Stimulated activated effector memory CD8-positive, alpha-beta T cell treated with anti-CD3 and anti-CD28 coated beads, Interleukin-12 subunit alpha, Interleukin-12 subunit beta, amount 100 ng/mL, for 72 hours (primary cell): ENCODE data around the gene ADD1.
"Not testable (repeated sequence)": the region's sequence is repeated elsewhere in the genome, so short reads cannot be mapped to it uniquely, and the experiment has no call there.

Experiments used
- ATAC-seq: fragments of 150-1000 bp; cut with Tn5 transposase; 2 replicates; pipeline ENCODE4 v1.10.0; 2021
- DNase-seq, 2 donors: peaks; one replicate each; pipeline ENCODE4 v3.0.0; 2021 to 2022; ENCODE audit warnings: low spot score in 2 of 2
- H3K27ac Mint-ChIP-seq: one replicate; pipeline ENCODE4 v1.8.0; 2022; ENCODE audit warnings: mild to moderate bottlenecking, mixed read lengths
- H3K36me3 Mint-ChIP-seq: one replicate; pipeline ENCODE4 v1.8.0; 2022; ENCODE audit warnings: mild to moderate bottlenecking, mixed read lengths
- H3K4me1 Mint-ChIP-seq: one replicate; pipeline ENCODE4 v1.8.0; 2022; ENCODE audit warnings: mixed read lengths
- H3K4me3 Mint-ChIP-seq: one replicate; pipeline ENCODE4 v1.8.0; 2022; ENCODE audit warnings: mild to moderate bottlenecking, mixed read lengths
- H3K9me3 Mint-ChIP-seq: one replicate; pipeline ENCODE4 v1.8.0; 2022; ENCODE audit warnings: mixed read lengths

The ADD1 gene

GRCh38 chr4:2936773-2937145 is 93.1 kb downstream of the ADD1 start:
- H3K27ac Mint-ChIP-seq, result peak overlapping the region; percentile 94
- peaks cover 2% of the 10 kb centered on the region for H3K9me3 Mint-ChIP-seq
- H3K4me1 Mint-ChIP-seq, result peaks cover 58% of the 10 kb centered on the region
- ATAC-seq (peak; percentile 72), DNase-seq (peak in 1 of 2 donors; percentile 55)
- H3K4me3 Mint-ChIP-seq, result peak overlapping the region; percentile 98
- peaks cover 96% of the 10 kb centered on the region for H3K36me3 Mint-ChIP-seq

DNA sequence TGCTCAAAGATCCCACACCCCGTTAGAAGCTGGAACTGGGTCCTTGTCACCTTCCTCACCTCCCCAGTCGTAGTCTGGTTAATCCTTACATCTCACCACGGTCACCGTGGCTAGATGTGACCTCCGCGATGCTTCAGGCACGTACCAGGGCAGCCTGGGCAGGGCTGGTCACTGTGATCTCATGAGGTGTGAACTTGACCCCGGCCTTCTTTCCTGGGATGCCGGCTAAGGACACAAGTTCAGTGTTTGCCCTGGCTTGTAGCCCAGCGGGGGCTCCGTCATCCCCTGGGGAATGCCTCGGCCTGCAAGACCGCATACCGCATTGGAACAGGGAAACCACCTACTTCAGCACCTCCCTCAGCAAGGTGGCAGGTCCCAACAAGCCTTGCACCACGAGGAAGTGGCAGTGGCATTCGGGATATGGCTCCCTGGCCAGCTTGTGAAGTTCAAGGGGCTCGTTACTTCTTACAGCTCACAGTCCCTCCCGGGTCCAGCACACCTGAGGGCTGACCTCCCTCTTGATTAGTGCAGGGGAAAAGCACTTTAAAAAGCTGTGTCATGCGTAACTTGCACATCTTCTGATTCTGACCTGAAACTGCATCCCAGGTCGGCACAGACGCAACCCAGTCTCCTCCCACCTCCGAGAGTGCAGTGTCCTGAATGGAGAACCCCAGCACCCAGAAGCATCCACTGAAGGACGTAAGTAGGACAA is 93.7 kb downstream of the ADD1 start:
- peak; percentile 15 to 85 for DNase-seq
- Mint-ChIP-seq H3K4me1 (peaks cover 55% of the 10 kb centered on the region), H3K36me3 (peaks cover 96% of the 10 kb centered on the region)

GRCh38 chr4:2937986-2938385 is 94.3 kb downstream of the ADD1 start:
- Mint-ChIP-seq H3K4me1 (peaks cover 56% of the 10 kb centered on the region), H3K4me3 (peak overlapping the region; percentile 98), H3K36me3 (peaks cover 96% of the 10 kb centered on the region), H3K9me3 (peaks cover 2% of the 10 kb centered on the region), H3K27ac (peak overlapping the region; percentile 94)
- ATAC-seq, result no peak
- DNase-seq, result no peak

More for the DNA sequence above, 93.7 kb downstream of the ADD1 start:
- no peak for ATAC-seq
- peak overlapping the region; percentile 94 for H3K27ac Mint-ChIP-seq
- H3K4me3 Mint-ChIP-seq, result peak overlapping the region; percentile 98
- H3K9me3 Mint-ChIP-seq, result peaks cover 2% of the 10 kb centered on the region

GRCh38 chr4:2938411-2938810 is 94.8 kb downstream of the ADD1 start:
- H3K9me3 Mint-ChIP-seq, DNase-seq, ATAC-seq: not testable (repeated sequence)
- peak overlapping the region; percentile 94 for H3K27ac Mint-ChIP-seq
- H3K4me3 Mint-ChIP-seq, result peak overlapping the region; percentile 98
- H3K36me3 Mint-ChIP-seq, result peaks cover 96% of the 10 kb centered on the region
- peaks cover 57% of the 10 kb centered on the region for H3K4me1 Mint-ChIP-seq

- ATAC-seq (no peak), DNase-seq (no peak)
- Mint-ChIP-seq H3K4me1 (peaks cover 61% of the 10 kb centered on the region), H3K27ac (peak overlapping the region; percentile 93), H3K4me3 (peak overlapping the region; percentile 98), H3K36me3 (peaks cover 96% of the 10 kb centered on the region), H3K9me3 (peaks cover 2% of the 10 kb centered on the region)
These were observed 95.3 kb downstream of the ADD1 start for GRCh38 chr4:2938906-2939305.

GRCh38 chr4:2939383-2940243 is 96.0 kb downstream of the ADD1 start:
- H3K4me3 Mint-ChIP-seq, result peak overlapping the region; percentile 98
- H3K27ac Mint-ChIP-seq, result peak overlapping the region; percentile 93
- DNase-seq, result peak in 1 of 2 donors; percentile 1
- H3K36me3 Mint-ChIP-seq, result peaks cover 100% of the 10 kb centered on the region
- H3K4me1 Mint-ChIP-seq, result peaks cover 67% of the 10 kb centered on the region
- peaks cover 2% of the 10 kb centered on the region for H3K9me3 Mint-ChIP-seq
- no peak for ATAC-seq

GRCh38 chr4:2940267-2941137 is 96.9 kb downstream of the ADD1 start:
- H3K36me3 Mint-ChIP-seq, result peaks cover 100% of the 10 kb centered on the region
- H3K27ac Mint-ChIP-seq, result peak overlapping the region; percentile 93
- DNase-seq (peak in 1 of 2 donors; percentile 3), ATAC-seq (no peak)
- H3K9me3 Mint-ChIP-seq, result peaks cover 2% of the 10 kb centered on the region
- H3K4me1 Mint-ChIP-seq, result peaks cover 72% of the 10 kb centered on the region
- H3K4me3 Mint-ChIP-seq, result peak overlapping the region; percentile 98

- Mint-ChIP-seq H3K4me3 (peak overlapping the region; percentile 65), H3K4me1 (peaks cover 75% of the 10 kb centered on the region), H3K9me3 (peaks cover 2% of the 10 kb centered on the region), H3K27ac (peak overlapping the region; percentile 93), H3K36me3 (peaks cover 100% of the 10 kb centered on the region)
- ATAC-seq (no peak), DNase-seq (no peak)
These were observed 97.7 kb downstream of the ADD1 start for GRCh38 chr4:2941138-2942036.

DNA sequence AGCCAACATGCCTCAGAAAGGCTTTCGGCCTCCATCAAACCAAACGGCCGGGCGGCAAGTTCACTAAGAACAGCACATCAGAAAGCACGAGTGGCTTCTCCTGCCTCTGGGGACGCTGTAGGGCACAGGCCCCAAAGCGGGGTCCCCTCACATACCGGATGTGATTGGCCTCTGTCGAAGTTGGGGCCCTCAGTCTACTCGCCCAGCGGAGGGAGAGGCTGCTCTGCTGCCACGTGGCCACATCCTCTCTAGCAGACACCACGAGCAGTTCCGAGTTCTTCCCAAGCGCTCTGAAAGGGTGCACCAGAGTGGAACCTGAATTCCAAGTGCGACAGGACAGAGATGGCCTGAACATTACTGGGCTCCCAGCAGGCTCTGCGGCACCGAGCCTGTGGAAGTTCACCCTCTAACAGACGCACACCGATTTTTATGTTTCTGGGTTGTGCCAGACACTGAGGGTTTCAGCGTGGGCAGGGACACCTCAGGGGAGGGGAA is 98.4 kb downstream of the ADD1 start:
- Mint-ChIP-seq H3K36me3 (peaks cover 100% of the 10 kb centered on the region), H3K4me3 (peak overlapping the region; percentile 65), H3K9me3 (peaks cover 2% of the 10 kb centered on the region), H3K4me1 (peaks cover 73% of the 10 kb centered on the region), H3K27ac (peak overlapping the region; percentile 93)
- DNase-seq, result peak in 1 of 2 donors; percentile 71
- peak; percentile 39 for ATAC-seq

GRCh38 chr4:2942532-2943363 is 99.1 kb downstream of the ADD1 start:
- Mint-ChIP-seq H3K36me3 (peaks cover 100% of the 10 kb centered on the region), H3K9me3 (peaks cover 2% of the 10 kb centered on the region), H3K27ac (peak overlapping the region; percentile 93), H3K4me1 (peaks cover 69% of the 10 kb centered on the region), H3K4me3 (peak overlapping the region; percentile 65)
- peak; percentile 69 for ATAC-seq
- peak in 1 of 2 donors; percentile 80 for DNase-seq

DNA sequence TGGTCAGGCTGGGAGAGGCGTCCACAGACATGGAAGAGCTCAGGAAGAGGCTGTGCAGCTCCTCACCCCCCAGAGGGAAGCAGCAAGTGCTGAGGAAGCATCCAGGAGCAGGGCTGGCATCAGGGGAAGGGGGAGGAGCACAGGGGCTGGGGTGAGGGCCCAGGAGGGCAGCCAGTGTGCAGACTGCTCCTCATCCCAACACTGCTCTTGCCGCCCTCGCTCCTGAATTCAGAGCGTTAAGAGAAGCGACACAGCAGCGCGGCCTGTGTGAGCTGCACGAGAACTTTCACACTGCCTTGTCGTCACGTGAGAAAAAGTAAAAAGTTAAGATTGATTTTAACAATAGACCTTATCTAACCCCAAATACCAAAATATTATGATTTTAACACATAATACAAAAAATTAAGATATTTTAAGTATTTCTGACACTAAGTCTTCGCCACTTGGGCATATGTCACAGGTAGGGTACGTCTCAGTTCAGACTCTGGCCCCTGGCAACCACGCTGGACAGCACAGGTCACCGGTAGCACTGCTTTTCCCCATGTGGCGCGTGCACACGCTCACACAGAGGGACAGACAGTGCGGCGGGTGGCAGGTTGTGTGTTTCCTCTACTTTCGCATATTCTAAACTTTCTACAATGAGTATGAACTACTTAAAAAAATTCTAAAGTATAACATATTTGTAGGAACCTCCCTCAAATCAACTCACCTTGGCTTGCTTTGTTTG is 99.9 kb downstream of the ADD1 start:
- peaks cover 100% of the 10 kb centered on the region for H3K36me3 Mint-ChIP-seq
- H3K27ac Mint-ChIP-seq, result peak overlapping the region; percentile 93
- H3K4me3 Mint-ChIP-seq, result peak overlapping the region; percentile 65
- peaks cover 71% of the 10 kb centered on the region for H3K4me1 Mint-ChIP-seq
- no peak for ATAC-seq
- H3K9me3 Mint-ChIP-seq, result peaks cover 2% of the 10 kb centered on the region
- DNase-seq, result no peak

DNA sequence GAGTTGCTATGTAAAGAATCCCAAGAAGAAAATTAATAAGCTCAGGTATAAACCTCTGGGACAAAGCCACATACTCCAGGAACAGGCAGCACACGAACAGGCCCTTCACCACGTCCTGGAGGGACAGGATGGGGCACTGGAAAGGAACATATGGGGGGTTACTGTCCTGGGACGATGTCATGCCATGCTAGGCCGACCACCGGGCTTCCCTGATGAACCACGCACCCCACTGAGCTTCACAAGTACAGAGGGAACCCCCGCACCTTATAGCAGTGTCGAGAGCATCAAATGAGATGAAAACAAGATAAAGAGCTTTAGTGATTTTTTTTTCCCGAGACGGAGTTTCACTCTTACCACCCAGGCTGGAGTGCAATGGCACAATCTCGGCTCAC is 100.4 kb downstream of the ADD1 start:
- H3K9me3 Mint-ChIP-seq, result peaks cover 2% of the 10 kb centered on the region
- peak overlapping the region; percentile 9 for H3K4me3 Mint-ChIP-seq
- no peak for ATAC-seq
- H3K36me3 Mint-ChIP-seq, result peaks cover 100% of the 10 kb centered on the region
- H3K27ac Mint-ChIP-seq, result peak overlapping the region; percentile 86
- H3K4me1 Mint-ChIP-seq, result peaks cover 70% of the 10 kb centered on the region
- DNase-seq, result no peak
